Measurements from ENCODE around the gene TBPL2. TPM values are rescaled to one million over a fixed set of nuclear protein-coding genes. Genes with fewer than 3 reads are reported as not detected.
A peak's percentile ranks its signal among the peaks of the same experiment; 100 is the strongest.
"Not testable (repeated sequence)": the region's sequence is repeated elsewhere in the genome, so short reads cannot be mapped to it uniquely, and the experiment has no call there.

TBPL2 gene
- total and polyA plus RNA-seq, 10 donors: not detected

- intact Hi-C loops (cut with DNase I; ENCODE audit: low total_unique reads): no loop called here
- H3K36me3 ChIP-seq: peaks cover 0 to 97% (median 34%) of the 10 kb centered on the region in 6 donors
- H3K4me1 ChIP-seq: peaks cover 0 to 16% (median 0%) of the 10 kb centered on the region in 6 donors
- 92 to 98% (median 97%) methylated on average over 4 of the region's 4 CpGs for WGBS, 5 donors
- no peaks in the 10 kb centered on the region for H3K9me3 ChIP-seq
- no peaks in the 10 kb centered on the region for H3K27me3 ChIP-seq (replicated peaks in 1 of 7)
- peak overlapping the region in 3 of 8 donors; percentile 58 to 79 (median 76) for H3K27ac ChIP-seq
- TF ChIP-seq CTCF (IDR thresholded peaks at IDR 0.05 in 8 of 11, conservative IDR thresholded peaks at IDR 0.05 in 3 of 11) (no peak), POLR2AphosphoS5 (IDR thresholded peaks at IDR 0.05) (no peak), POLR2A (IDR thresholded peaks at IDR 0.05) (no peak)
- DNase-seq: no peak
- no peak overlapping the region for H3K4me3 ChIP-seq
Observed at GRCh38 chr14:55387121-55387520, 53.3 kb downstream of the TBPL2 start.

GRCh38 chr14:55386037-55386808 lies 54.2 kb downstream of the TBPL2 start:
- Histone ChIP-seq H3K27me3 (replicated peaks in 1 of 7) (no peaks in the 10 kb centered on the region), H3K9me3 (no peaks in the 10 kb centered on the region), H3K36me3 (peaks cover 3 to 100% (median 41%) of the 10 kb centered on the region in 6 donors), H3K4me1 (peaks cover 0 to 16% (median 0%) of the 10 kb centered on the region in 6 donors), H3K27ac (peak overlapping the region; percentile 11 to 79 (median 74)), H3K4me3 (no peak overlapping the region)
- no peak for TF ChIP-seq POLR2A (IDR thresholded peaks at IDR 0.05)
- no peak for TF ChIP-seq CTCF (IDR thresholded peaks at IDR 0.05 in 8 of 11, conservative IDR thresholded peaks at IDR 0.05 in 3 of 11)
- TF ChIP-seq POLR2AphosphoS5 (IDR thresholded peaks at IDR 0.05): no peak
- WGBS, 5 donors: 63 to 78% (median 73%) methylated on average over 6 of the region's 6 CpGs
- intact Hi-C loops (cut with DNase I; ENCODE audit: low total_unique reads): no loop called here
- no peak for DNase-seq

GRCh38 chr14:55384536-55384935 lies 55.9 kb downstream of the TBPL2 start:
- no peak overlapping the region for H3K4me3 ChIP-seq
- peak overlapping the region in 7 of 8 donors; percentile 58 to 79 (median 76) for H3K27ac ChIP-seq
- no peak for DNase-seq
- intact Hi-C loops (cut with DNase I; ENCODE audit: low total_unique reads): no loop called here
- peaks cover 0 to 16% (median 0%) of the 10 kb centered on the region in 6 donors for H3K4me1 ChIP-seq
- TF ChIP-seq CTCF (IDR thresholded peaks at IDR 0.05 in 8 of 11, conservative IDR thresholded peaks at IDR 0.05 in 3 of 11) (no peak), POLR2A (IDR thresholded peaks at IDR 0.05) (no peak), POLR2AphosphoS5 (IDR thresholded peaks at IDR 0.05) (no peak)
- WGBS, 5 donors: 65 to 78% (median 75%) methylated on average over 3 of the region's 3 CpGs
- no peaks in the 10 kb centered on the region for H3K9me3 ChIP-seq
- peaks cover 3 to 100% (median 51%) of the 10 kb centered on the region in 6 donors for H3K36me3 ChIP-seq
- H3K27me3 ChIP-seq (replicated peaks in 1 of 7): no peaks in the 10 kb centered on the region

GRCh38 chr14:55383541-55384140 lies 56.8 kb downstream of the TBPL2 start:
- H3K4me1 ChIP-seq: peaks cover 0 to 16% (median 0%) of the 10 kb centered on the region in 6 donors
- H3K36me3 ChIP-seq: peaks cover 3 to 100% (median 51%) of the 10 kb centered on the region in 6 donors
- DNase-seq: no peak
- intact Hi-C loops (cut with DNase I; ENCODE audit: low total_unique reads): no loop called here
- no peaks in the 10 kb centered on the region for H3K27me3 ChIP-seq (replicated peaks in 1 of 7)
- TF ChIP-seq POLR2AphosphoS5 (IDR thresholded peaks at IDR 0.05) (no peak), CTCF (IDR thresholded peaks at IDR 0.05 in 8 of 11, conservative IDR thresholded peaks at IDR 0.05 in 3 of 11) (no peak), POLR2A (IDR thresholded peaks at IDR 0.05) (no peak)
- H3K9me3 ChIP-seq: no peaks in the 10 kb centered on the region
- peak overlapping the region in 6 of 8 donors; percentile 67 to 79 (median 77) for H3K27ac ChIP-seq
- WGBS, 5 donors: 79 to 92% (median 87%) methylated on average over 5 of the region's 5 CpGs
- no peak overlapping the region for H3K4me3 ChIP-seq

- H3K4me3 ChIP-seq; DNase-seq; H3K9me3 ChIP-seq; H3K27me3 ChIP-seq (replicated peaks in 1 of 7); intact Hi-C loops (cut with DNase I; ENCODE audit: low total_unique reads): not testable (repeated sequence)
- H3K27ac ChIP-seq: peak overlapping the region in 1 of 8 donors; percentile 79
- peaks cover 3 to 100% (median 53%) of the 10 kb centered on the region in 6 donors for H3K36me3 ChIP-seq
- peaks cover 0 to 16% (median 0%) of the 10 kb centered on the region in 6 donors for H3K4me1 ChIP-seq
- WGBS, 5 donors: 86 to 95% (median 91%) methylated on average over 10 of the region's 10 CpGs
Observed at GRCh38 chr14:55383056-55383466, 57.4 kb downstream of the TBPL2 start.

Data from spleen (tissue), 11 donors.